Stimulated activated CD4-positive, alpha-beta T cell treated with anti-CD3 and anti-CD28 coated beads, Interleukin-1b, Interleukin-23, amount 100 ng/mL, for 24 hours (primary cell): Measurements from ENCODE around the gene PCDH12.
A peak's percentile ranks its signal among the peaks of the same experiment; 100 is the strongest.

Experiments
- DNase-seq, 4 experiments: peaks; one replicate each; pipeline ENCODE4 v3.0.0-alpha.2; 2020; ENCODE audit warnings: low read depth in 4 of 4, low spot score in 1 of 4

Gene PCDH12

GRCh38 chr5:141958113-141958512 is at the start of gene PCDH12:
Gene PCDH12, minus strand, starts transcription at chr5:141958202. Its CDS starts 351 bp downstream, at chr5:141957851.
- no peak for DNase-seq

GRCh38 chr5:142007237-142007544 is 49.2 kb upstream of the PCDH12 start:
- DNase-seq = no peak

DNA sequence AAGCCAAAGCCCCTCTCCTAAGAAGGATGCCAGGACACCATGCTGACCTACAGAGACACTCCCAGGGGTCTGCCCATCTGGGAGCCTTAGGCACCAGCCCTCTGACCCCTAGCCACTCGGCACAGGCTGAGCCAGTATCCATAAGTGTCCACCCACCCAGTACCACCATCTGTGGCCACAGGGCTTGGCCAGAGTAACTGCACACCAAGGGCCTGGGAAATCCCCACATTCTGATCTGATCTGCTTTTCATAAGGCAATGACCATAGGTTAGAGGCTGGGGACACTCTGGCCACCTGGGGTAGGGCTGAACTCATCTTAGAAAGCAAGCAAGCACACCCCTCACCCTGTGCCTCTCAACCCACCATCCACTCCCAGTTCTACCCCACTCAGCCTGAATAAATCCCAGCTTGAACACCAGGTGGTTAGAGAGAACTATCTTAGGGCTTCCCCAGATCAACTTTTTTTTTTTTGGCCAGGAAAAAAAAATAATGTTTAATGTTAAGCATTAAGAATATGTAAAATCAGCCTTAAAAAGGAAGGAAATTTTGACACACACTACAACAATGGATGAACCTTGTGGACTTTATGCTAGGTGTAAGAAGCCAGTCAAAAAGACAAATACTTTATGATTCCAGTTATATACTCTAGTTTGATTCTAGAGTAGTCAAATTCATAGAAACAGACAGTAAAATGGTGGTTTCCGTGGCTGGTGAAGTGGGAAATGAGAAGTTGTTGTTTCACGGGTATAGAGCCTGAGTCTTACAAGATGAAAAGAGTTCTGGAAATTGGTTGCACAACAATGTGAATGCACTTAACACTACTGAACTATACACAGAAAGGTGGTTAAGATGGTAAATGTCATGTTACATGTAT is 48.6 kb upstream of the PCDH12 start:
- no peak for DNase-seq

GRCh38 chr5:142003266-142003800 is 45.3 kb upstream of the PCDH12 start:
- DNase-seq = no peak

- no peak for DNase-seq
These were observed 42.9 kb upstream of the PCDH12 start for GRCh38 chr5:142000704-142001484.

DNA sequence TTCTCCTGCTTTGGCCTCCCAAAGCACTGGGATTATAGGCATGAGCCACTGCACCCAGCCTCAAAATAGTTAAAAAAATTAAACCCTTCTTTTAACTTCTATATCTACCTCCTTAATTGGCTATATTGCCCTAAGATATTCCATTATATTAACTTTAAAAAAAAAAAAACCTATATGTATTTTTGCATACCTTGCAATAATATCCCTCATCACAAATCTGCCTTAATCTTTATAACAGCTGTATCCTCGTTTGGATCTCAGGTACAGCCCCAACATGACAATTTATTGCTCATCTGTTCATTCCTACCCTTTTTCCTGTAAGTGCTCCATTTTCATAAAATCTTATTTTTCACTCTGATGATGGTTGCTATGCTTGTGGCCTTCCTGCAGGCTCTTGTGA is 42.2 kb upstream of the PCDH12 start:
- DNase-seq = no peak

DNA sequence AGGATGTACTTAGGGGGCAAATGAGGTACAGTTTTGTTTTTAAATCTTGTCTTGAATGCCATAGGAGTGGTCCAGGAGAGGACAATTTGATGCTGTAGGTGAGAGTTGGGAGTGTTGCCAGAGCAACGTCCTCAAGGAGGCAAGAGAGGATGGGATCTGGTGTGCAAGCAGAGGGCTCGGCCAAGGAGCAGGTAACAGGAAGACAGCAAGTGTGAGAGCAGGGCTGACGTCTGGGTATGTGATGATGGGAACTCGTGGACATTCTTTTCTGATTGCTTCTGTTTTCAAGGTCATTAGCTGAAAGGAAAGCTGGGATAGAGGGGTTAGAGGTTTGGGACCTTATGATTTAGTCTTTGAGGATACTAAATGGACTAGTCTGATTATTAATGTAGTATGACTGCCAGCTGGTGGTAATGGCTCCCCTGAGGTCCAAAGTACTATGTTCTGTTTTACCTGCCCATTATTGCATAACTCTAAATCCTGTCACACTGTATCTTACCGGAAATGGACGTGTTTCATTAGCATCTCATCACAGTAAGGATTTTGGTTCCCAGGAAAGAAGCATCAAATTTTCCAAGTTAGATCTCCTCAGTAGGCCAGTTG is 39.5 kb upstream of the PCDH12 start:
- no peak for DNase-seq

- DNase-seq = no peak
These were observed 37.7 kb upstream of the PCDH12 start for GRCh38 chr5:141995656-141996055.

- DNase-seq = no peak
These were observed 36.6 kb upstream of the PCDH12 start for GRCh38 chr5:141994511-141995136.

- DNase-seq = peak in 3 of 4 experiments; percentile 69 to 72 (median 72)
These were observed 34.5 kb upstream of the PCDH12 start for GRCh38 chr5:141992349-141992963.

- DNase-seq = no peak
These were observed 31.7 kb upstream of the PCDH12 start for GRCh38 chr5:141989720-141990119.

DNA sequence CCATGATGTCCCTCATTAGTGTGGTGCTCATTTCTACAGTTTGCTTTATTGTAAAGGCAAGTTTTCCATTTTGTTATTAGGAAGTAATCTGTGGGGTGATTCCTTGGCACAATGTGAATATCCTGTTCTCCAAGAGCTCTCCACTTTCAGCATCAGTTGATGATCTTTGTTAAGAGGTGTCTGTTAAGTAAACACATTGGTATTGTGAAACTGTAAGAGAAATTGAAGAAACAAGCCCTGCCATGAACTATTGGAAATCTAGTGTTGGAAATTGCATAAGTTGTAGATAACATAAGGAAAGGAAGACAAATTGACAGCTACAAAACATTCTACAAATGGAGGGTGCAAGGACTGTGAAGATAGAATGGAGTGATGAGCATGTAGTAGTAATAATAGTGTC is 28.1 kb upstream of the PCDH12 start:
- no peak for DNase-seq

DNA sequence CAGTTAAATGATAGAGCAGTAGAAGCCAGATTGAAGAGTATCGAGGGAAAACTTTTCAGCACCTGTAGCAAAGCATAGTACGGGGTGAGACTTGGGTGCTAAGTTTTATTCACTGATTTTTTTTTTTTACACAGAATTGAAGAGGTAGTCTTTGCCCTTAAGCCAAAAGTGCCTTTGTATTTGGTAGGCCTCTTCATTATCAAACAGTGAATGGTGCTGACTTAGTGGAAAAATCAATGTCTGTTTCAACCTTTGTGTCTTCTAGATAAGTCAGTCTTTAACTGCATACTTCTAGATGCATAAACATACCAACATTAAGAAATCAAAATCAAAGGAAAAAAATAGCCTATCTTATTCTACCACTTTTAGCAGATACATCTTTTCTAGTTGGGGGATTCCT is 24.6 kb upstream of the PCDH12 start:
- no peak for DNase-seq

DNA sequence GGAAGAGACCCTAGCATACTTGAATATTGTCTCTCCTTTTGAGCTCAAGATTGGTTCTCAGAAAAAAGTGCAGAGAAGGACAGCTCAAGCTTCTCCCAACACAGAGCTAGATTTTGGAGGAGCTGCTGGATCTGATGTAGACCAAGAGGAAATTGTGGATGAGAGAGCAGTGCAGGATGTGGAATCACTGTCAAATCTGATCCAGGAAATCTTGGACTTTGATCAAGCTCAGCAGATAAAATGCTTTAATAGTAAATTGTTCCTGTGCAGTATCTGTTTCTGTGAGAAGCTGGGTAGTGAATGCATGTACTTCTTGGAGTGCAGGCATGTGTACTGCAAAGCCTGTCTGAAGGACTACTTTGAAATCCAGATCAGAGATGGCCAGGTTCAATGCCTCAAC is 20.4 kb upstream of the PCDH12 start:
- DNase-seq = no peak

DNA sequence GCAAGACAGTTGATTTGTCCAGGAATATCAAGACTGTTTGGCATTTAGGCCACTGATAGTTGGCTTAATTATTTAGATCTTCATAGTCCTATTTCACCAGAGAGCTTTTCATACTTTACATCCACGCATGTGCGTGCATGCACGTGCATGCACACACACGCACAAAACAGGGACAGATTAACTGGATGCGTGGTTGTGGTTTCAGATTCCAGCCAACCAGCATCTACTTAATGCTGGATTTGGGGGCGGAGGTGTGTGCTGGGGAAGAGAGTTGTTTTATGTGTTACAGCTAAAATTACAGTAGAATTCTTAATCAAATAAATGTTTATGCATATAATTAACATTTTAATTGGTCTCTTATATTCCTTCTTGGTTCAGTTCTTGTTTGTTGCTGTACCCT is 18.2 kb upstream of the PCDH12 start:
- DNase-seq = no peak

- no peak for DNase-seq
These were observed 16.0 kb upstream of the PCDH12 start for GRCh38 chr5:141973871-141974595.

DNA sequence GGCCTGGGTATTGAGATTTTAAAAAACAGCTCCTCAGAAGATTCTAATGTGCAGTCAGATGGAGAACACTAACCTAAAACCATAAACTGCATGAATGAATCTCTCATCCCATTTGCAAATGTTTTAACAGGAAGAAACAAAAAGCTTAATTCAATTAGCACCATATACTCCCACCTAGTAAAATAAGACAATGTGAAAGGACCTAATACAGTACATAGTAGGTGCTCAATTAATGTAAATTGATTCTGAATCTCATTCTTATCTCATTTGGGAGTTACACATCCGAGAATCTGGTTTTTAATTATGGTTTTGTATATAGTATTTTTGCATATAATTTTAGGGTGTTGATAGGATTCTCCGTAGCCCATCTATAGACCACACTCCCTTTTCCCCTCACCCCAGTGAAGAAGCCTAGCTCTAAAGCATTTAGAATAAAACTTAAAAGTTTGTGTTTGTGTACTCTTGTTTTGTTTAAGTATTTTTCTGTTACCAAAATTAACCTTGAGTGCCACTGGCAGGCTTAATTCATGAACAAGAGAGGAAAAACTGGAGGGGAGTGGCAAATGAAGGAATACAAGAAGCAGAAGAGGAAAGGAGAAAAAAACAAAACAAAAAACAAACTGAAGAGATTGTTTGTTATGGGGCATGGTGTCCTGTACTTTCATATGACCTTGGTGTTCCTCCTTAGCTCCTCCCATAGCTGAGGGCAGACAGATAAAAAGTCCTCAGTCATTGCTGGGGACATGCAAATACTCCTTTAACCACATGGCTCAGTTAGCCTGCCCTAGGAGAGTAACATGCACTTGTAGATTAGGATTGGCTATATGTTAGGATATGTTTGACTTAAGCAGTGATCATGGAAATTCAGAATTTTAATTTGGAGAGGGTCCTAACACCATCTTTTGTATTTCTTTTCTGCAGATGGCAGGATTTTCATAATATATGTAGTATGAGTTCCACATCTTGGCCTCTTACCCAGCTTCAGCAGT is 12.1 kb upstream of the PCDH12 start:
- no peak for DNase-seq

DNA sequence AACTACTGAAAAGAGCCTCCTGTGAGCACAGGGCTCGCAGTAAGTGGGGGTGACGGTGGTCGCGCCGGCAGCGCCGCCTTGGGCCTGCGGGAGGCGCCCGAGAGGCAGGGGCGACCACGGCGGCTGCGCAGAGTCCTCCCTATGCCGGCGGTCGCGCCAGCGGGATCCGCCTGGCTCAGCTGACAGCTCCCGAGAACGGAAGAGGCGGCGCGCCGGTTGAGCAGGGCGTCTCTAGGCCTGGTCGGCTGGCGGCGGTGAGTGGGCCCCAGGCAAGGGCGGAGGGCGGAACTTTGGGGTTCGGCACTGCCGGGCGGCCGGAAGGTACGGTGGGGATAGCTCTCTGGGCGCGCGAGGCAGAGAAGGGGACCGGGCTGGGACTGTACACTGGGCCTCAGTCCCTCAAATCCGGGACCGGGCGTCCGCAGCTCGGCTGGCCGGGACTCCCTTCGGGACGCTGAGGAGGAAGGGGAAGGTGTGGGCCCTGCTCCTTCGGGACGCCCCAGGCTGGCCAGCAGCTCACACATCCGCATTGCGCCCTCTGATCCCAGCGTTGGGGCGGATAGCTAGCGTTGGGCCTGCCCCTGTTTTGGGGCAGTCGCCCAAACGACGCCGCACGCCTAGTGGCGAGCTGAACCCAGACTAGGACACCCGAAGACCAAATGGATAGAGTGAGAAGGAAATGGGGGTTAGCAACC is 11.1 kb upstream of the PCDH12 start, which contains the start of gene RNF14:
TSS of gene RNF14 (plus strand) at position 192 of the 695 bp plus-strand sequence. CDS start 4,484 bp downstream, outside the sequence.
- peak; percentile 77 to 92 (median 87) for DNase-seq
